MCF 10A (cell line): ENCODE data around the gene WNT5B. TPM values are rescaled to one million over a fixed set of nuclear protein-coding genes. Genes with fewer than 3 reads are reported as not detected.

Experiments
- BruUV-seq: library from RNA; stranded (reverse); fragments of 400-500 nt; replicated peaks from 2 replicates; lab custom pipeline; 2021; lab: Mats Ljungman, UMichigan
- CTCF ChIA-PET: fragments of 300-600 bp; sonication (Branson Sonifier 250); formaldehyde crosslinking; extraction: SDS; loops from one replicate; lab custom pipeline; 2021; ENCODE audit warnings: antibody characterized with exemption, inconsistent platforms; lab: Yijun Ruan, JAX
- POLR2A ChIA-PET: fragments of 300-600, 350-650 bp; sonication (Branson Sonifier 250); formaldehyde crosslinking; extraction: SDS; loops from one replicate; lab custom pipeline; 2020; ENCODE audit warnings: antibody characterized with exemption, inconsistent platforms; lab: Yijun Ruan, JAX
- DNase-seq: peaks from one replicate; pipeline ENCODE4 v3.0.0-alpha.2; 2018; ENCODE audit not compliant: unreplicated experiment
- H3K27ac Mint-ChIP-seq: one replicate; pipeline ENCODE4 v1.8.0; 2022; ENCODE audit warnings: mild to moderate bottlenecking, low read depth, mixed read lengths; ENCODE audit not compliant: unreplicated experiment
- H3K27me3 Mint-ChIP-seq: one replicate; pipeline ENCODE4 v1.8.0; 2022; ENCODE audit warnings: mixed read lengths; ENCODE audit not compliant: insufficient read depth, unreplicated experiment
- H3K36me3 Mint-ChIP-seq: one replicate; pipeline ENCODE4 v1.8.0; 2022; ENCODE audit warnings: mild to moderate bottlenecking, moderate library complexity, mixed read lengths; ENCODE audit not compliant: insufficient read depth, unreplicated experiment
- H3K4me1 Mint-ChIP-seq: one replicate; pipeline ENCODE4 v1.8.0; 2022; ENCODE audit warnings: mixed read lengths; ENCODE audit not compliant: insufficient read depth, unreplicated experiment
- H3K4me3 Mint-ChIP-seq: one replicate; pipeline ENCODE4 v1.8.0; 2022; ENCODE audit warnings: mild to moderate bottlenecking, moderate library complexity, mixed read lengths; ENCODE audit not compliant: unreplicated experiment
- H3K9me3 Mint-ChIP-seq: one replicate; pipeline ENCODE4 v1.8.0; 2022; ENCODE audit warnings: mixed read lengths; ENCODE audit not compliant: unreplicated experiment
- CTCF ChIP-seq: fragments of 200-600 bp; IDR thresholded peaks from one replicate; pipeline ENCODE4 v1.8.0; 2022; ENCODE audit warnings: antibody characterized with exemption, mild to moderate bottlenecking; ENCODE audit not compliant: unreplicated experiment
- intact Hi-C: fragments of 100-400 bp; cut with micrococcal nuclease; formaldehyde crosslinking; loops from 2 replicates; pipeline ENCODE4 v1.14.1; 2022
- total RNA-seq: library from RNA; stranded (reverse); gene quantifications from 2 replicates; pipeline ENCODE4 v1.2.3, GENCODE V29; 2022

WNT5B gene
- total RNA-seq, 1 experiment from 2014 or later = 0.21 TPM

DNA sequence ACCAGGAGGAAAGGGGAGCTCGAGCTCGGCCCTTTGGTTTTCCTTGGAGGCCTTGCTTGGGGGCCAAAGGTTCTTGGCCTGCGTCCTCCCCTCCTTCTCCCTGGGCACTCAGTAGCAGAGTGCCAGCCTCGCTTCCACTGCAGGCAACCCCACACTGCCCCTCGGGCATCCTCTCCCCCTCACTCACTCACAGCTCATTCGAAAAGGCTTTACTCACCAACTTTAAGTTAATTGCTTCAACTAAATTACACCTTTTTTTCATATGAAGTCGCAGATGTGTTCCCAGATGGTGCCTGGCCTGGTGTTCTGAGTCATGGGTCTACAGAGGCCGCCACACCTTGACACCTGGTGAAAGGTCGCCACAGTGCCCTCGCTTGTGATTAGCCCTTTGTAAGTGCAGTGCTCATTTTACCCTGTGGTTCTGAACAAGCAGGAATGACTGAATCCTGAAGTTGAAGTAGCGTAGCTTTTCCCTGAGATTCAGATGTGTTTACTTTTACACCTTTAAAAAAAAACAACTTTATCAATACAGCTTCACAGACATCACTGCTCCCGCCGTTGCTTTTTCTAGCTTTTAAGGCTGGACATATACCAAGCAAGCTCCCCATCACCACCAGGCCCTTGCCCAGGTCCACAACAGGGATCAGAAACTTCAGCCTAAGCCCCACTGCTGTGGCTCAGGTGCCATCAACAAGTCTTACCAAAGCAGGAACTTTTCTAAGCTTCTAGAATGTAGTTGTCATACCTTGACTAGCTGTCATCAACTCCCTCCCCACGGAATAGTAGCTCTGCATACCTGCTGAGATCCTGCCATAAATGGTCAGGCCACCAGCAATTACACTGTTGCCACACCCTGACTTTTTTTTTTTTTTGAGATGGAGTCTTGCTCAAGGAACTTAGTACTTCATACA, 41.6 kb downstream of the WNT5B start:
- Mint-ChIP-seq H3K36me3 (peaks cover 4% of the 10 kb centered on the region), H3K4me3 (no peak overlapping the region), H3K4me1 (no peaks in the 10 kb centered on the region), H3K27me3 (no peaks in the 10 kb centered on the region), H3K9me3 (no peaks in the 10 kb centered on the region), H3K27ac (no peak overlapping the region)
- no peak for DNase-seq
- POLR2A ChIA-PET = interaction anchor here (0.7 to 2.4 kb wide), 8 partner anchors 9 to 1526 kb away, joined by 3 to 13 read pairs (median 4); partner anchors contain the start of gene ADIPOR2
- BruUV-seq = no TSS peak
- CTCF ChIA-PET = interaction anchor here (0.6 to 1.9 kb wide), 7 partner anchors 10 to 612 kb away, joined by 3 to 5 read pairs (median 4); no protein-coding TSS in a partner anchor
- no peak for TF ChIP-seq CTCF
- intact Hi-C loops = no loop called here

GRCh38 chr12:1676043-1676442, 47.0 kb downstream of the WNT5B start:
- no peak overlapping the region for H3K27ac Mint-ChIP-seq
- no peaks in the 10 kb centered on the region for H3K27me3 Mint-ChIP-seq
- peaks cover 4% of the 10 kb centered on the region for H3K36me3 Mint-ChIP-seq
- no peak for DNase-seq
- TF ChIP-seq CTCF = no peak
- H3K4me1 Mint-ChIP-seq = no peaks in the 10 kb centered on the region
- no peak overlapping the region for H3K4me3 Mint-ChIP-seq
- intact Hi-C loops = no loop called here
- POLR2A ChIA-PET = interaction anchor here (0.7 kb wide), 1 partner anchor 11 kb away, joined by 4 read pairs; no protein-coding TSS in a partner anchor
- BruUV-seq = no TSS peak
- H3K9me3 Mint-ChIP-seq = no peaks in the 10 kb centered on the region
- CTCF ChIA-PET = interaction anchor here (0.7 kb wide), 1 partner anchor 358 kb away, joined by 3 read pairs; no protein-coding TSS in a partner anchor

DNA sequence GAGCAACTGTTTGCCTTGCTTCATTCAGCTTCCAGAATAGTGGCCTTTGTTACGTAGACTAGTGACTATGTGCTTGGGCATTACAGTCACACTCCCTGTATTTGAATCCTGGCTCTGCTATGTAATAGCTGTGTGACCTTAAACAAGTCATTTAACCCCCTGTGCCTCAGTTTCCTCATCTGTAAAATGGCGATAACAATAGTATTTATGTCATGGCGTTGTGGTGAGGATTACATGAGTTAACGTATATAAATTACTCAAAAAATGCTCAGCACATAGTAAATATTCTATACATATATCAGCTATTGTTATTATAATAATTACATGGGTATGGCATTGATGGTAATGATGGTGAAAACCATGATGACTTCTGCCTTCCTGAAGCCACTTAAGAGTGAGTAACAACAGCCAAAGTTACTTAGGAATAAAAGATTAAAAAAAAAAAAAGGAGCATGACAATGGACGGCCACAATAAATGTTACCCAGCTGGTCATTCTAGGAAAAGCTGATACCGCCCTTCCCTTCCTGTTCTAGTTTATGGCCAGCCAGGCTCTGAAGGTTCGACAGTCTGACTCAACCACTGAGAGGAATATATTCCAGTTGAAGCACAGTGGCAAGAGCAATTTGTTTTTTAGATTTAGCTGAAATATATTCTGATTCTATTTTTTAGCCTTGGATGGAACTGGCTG, 51.9 kb downstream of the WNT5B start:
- no peak for TF ChIP-seq CTCF
- ChIA-PET CTCF (interaction anchor here (0.6 to 1.2 kb wide), 5 partner anchors 10 to 1287 kb away, joined by 3 to 5 read pairs (median 4); no protein-coding TSS in a partner anchor), POLR2A (interaction anchor here (0.7 to 5.0 kb wide), 5 partner anchors 10 to 21 kb away, joined by 3 to 22 read pairs (median 4); partner anchors contain the start of gene ADIPOR2)
- DNase-seq = no peak
- BruUV-seq = no TSS peak
- intact Hi-C loops = no loop called here
- no peaks in the 10 kb centered on the region for H3K27me3 Mint-ChIP-seq
- no peaks in the 10 kb centered on the region for H3K9me3 Mint-ChIP-seq
- H3K36me3 Mint-ChIP-seq = no peaks in the 10 kb centered on the region
- no peak overlapping the region for H3K4me3 Mint-ChIP-seq
- H3K27ac Mint-ChIP-seq = no peak overlapping the region
- H3K4me1 Mint-ChIP-seq = no peaks in the 10 kb centered on the region

- no TSS peak for BruUV-seq
- TF ChIP-seq CTCF = no peak
- DNase-seq = no peak
- ChIA-PET CTCF (interaction anchor here (0.6 to 1.2 kb wide), 6 partner anchors 10 to 1287 kb away, joined by 3 to 4 read pairs (median 4); no protein-coding TSS in a partner anchor), POLR2A (interaction anchor here (0.6 to 5.0 kb wide), 5 partner anchors 10 to 22 kb away, joined by 3 to 22 read pairs (median 3); partner anchors contain the start of gene ADIPOR2)
- H3K27ac Mint-ChIP-seq = no peak overlapping the region
- no peaks in the 10 kb centered on the region for H3K36me3 Mint-ChIP-seq
- H3K27me3 Mint-ChIP-seq = no peaks in the 10 kb centered on the region
- intact Hi-C loops = no loop called here
- no peak overlapping the region for H3K4me3 Mint-ChIP-seq
- H3K9me3 Mint-ChIP-seq = no peaks in the 10 kb centered on the region
- H3K4me1 Mint-ChIP-seq = no peaks in the 10 kb centered on the region
Observed at GRCh38 chr12:1681493-1681807, 52.4 kb downstream of the WNT5B start.
